Gastroesophageal sphincter (tissue), 4 donors: Measurements from ENCODE around the gene RPL38. TPM values are rescaled to one million over a fixed set of nuclear protein-coding genes. Genes with fewer than 3 reads are reported as not detected.
"Not testable (repeated sequence)": the region's sequence is repeated elsewhere in the genome, so short reads cannot be mapped to it uniquely, and the experiment has no call there.

Source experiments
- ATAC-seq: fragments of 150-250 bp; one replicate; pipeline ENCODE4 v1.9.1; 2016; ENCODE audit warnings: mild to moderate bottlenecking, moderate library complexity
- H3K27ac ChIP-seq, 4 donors: fragments of 200-600 bp; sonication (generic) in 3 of 4; 1 replicate in 3 of 4; 2 replicates in 1 of 4; pipeline ENCODE4 v1.5.1; 2016 to 2019
- H3K27me3 ChIP-seq: fragments of 200-600 bp; sonication (generic); one replicate; pipeline ENCODE4 v1.5.1; 2019
- H3K36me3 ChIP-seq, 2 donors: fragments of 200-600 bp; sonication (generic); one replicate each; pipeline ENCODE4 v1.5.1; 2019; ENCODE audit warnings: control low read depth in 1 of 2
- H3K4me1 ChIP-seq, 3 donors: fragments of 200-600 bp; sonication (generic); 1 replicate in 2 of 3; 2 replicates in 1 of 3; pipeline ENCODE4 v1.5.1; 2016 to 2019; ENCODE audit warnings: control low read depth in 2 of 3
- H3K4me3 ChIP-seq, 2 donors: fragments of 200-600 bp; sonication (generic); one replicate each; pipeline ENCODE4 v1.5.1; 2019; ENCODE audit warnings: mild to moderate bottlenecking in 1 of 2, moderate library complexity in 1 of 2
- H3K9me3 ChIP-seq, 3 donors: fragments of 200-600 bp; sonication (generic); one replicate each; pipeline ENCODE4 v1.5.1; 2017 to 2019; ENCODE audit warnings: control low read depth in 2 of 3
- EP300 ChIP-seq: sonication (generic); formaldehyde crosslinking; IDR thresholded peaks from one replicate; pipeline ENCODE4 v1.6.1; 2017; ENCODE audit warnings: antibody characterized with exemption, mild to moderate bottlenecking
- POLR2A ChIP-seq, 2 donors: fragments of 450-650 bp; IDR thresholded peaks; one replicate each; pipeline ENCODE4 v1.6.1; 2017; ENCODE audit warnings: antibody characterized with exemption in 2 of 2, mild to moderate bottlenecking in 2 of 2, moderate library complexity in 1 of 2
- POLR2AphosphoS5 ChIP-seq: sonication (generic); formaldehyde crosslinking; IDR thresholded peaks from one replicate; pipeline ENCODE4 v1.6.1; 2017; ENCODE audit warnings: antibody characterized with exemption
- WGBS, 2 donors: methylation state at CpG; one replicate each; pipeline ENCODE4 v1.1.5; 2018; ENCODE audit warnings: low coverage in 1 of 2; 5-methylcytosine and 5-hydroxymethylcytosine counted together
- total RNA-seq, 4 donors: library from RNA; depleted of rRNA; stranded (reverse); fragments of >200 nt; gene quantifications; one replicate each; pipeline ENCODE4 v1.1.0, GENCODE V29; 2016
- TF ChIP-seq, protein P1 (sequence below), 4 experiments: fragments of 200-600 bp in 2 of 4; fragments of 450-650 bp in 2 of 4; sonication (generic) in 1 of 4; IDR thresholded peaks; one replicate each; pipeline ENCODE4 v1.5.1; 2017 to 2019; ENCODE audit warnings: antibody characterized with exemption in 4 of 4, mild to moderate bottlenecking in 2 of 4, moderate library complexity in 2 of 4

Gene RPL38
- total RNA-seq, 4 donors from 2014 or later: 407 to 628 (median 526) TPM

DNA sequence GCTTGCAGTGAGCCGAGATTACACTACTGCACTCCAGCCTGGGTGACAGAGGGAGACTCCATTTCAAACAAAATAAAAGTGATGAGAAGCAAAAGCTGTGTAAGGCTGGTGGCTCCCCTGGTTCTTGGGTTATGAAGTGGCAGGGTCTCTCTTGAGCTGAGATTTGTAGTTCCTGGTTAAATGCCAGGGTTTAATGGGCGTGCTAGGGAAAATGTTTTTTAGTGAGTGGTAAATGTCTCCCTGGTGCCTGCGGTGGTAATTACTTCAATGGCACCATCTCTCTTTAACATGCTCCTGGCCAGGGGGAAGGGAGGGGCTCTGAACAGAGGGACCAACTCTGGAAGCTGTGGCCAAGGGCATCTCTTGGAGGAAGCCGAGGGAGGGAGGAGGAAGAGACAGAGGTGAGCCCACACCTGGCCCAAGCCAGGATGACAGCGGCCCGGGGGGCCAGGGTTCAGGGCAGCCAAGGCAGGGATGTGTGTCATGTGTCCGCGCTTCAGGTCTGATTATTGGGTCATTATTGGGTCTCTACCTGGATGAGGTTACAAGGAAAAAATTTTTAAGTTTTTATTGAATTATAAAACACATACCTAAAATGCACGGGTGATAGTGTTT, 17.8 kb upstream of the RPL38 start:
- TF ChIP-seq, protein P1, sequence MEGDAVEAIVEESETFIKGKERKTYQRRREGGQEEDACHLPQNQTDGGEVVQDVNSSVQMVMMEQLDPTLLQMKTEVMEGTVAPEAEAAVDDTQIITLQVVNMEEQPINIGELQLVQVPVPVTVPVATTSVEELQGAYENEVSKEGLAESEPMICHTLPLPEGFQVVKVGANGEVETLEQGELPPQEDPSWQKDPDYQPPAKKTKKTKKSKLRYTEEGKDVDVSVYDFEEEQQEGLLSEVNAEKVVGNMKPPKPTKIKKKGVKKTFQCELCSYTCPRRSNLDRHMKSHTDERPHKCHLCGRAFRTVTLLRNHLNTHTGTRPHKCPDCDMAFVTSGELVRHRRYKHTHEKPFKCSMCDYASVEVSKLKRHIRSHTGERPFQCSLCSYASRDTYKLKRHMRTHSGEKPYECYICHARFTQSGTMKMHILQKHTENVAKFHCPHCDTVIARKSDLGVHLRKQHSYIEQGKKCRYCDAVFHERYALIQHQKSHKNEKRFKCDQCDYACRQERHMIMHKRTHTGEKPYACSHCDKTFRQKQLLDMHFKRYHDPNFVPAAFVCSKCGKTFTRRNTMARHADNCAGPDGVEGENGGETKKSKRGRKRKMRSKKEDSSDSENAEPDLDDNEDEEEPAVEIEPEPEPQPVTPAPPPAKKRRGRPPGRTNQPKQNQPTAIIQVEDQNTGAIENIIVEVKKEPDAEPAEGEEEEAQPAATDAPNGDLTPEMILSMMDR (IDR thresholded peaks at IDR 0.05): no peak
- TF ChIP-seq POLR2AphosphoS5 (no peak), POLR2A (IDR thresholded peaks at IDR 0.05) (no peak), EP300 (no peak)
- Histone ChIP-seq H3K9me3 (no peaks in the 10 kb centered on the region), H3K4me3 (no peak overlapping the region), H3K27me3 (peaks cover 77% of the 10 kb centered on the region), H3K27ac (no peak overlapping the region), H3K36me3 (no peaks in the 10 kb centered on the region), H3K4me1 (no peaks in the 10 kb centered on the region)
- WGBS, 2 donors: 64 to 81% methylated on average over 6 to 8 of the region's 9 CpGs
- ATAC-seq: no peak

DNA sequence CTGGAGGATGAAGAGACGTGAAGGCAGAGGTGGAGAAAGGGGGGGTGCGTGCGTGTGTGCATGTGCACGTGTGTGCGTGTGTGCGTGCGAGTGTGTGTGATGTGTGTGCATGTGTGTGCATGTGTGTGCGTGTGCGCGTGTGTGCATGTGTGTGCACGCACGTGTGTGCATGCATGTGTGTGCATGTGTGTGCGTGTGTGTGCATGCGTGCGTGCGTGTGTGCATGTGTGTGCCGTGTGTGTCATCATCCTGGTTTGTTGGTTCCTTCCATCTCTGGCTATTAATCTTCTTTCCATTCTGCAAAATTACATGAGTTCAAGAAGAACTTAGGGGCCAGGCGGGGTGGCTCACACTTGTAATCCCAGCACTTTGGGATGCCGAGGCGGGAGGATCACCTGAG, 17.0 kb upstream of the RPL38 start:
- TF ChIP-seq POLR2A (IDR thresholded peaks at IDR 0.05): no peak
- TF ChIP-seq POLR2AphosphoS5: no peak
- no peak for TF ChIP-seq EP300
- TF ChIP-seq, protein P1 (IDR thresholded peaks at IDR 0.05): no peak
- ATAC-seq: no peak
- WGBS, 2 donors: 85 to 86% methylated on average over 12 to 16 of the region's 20 CpGs
- no peak overlapping the region for H3K27ac ChIP-seq
- peaks cover 69% of the 10 kb centered on the region for H3K27me3 ChIP-seq
- H3K4me3 ChIP-seq: no peak overlapping the region
- no peaks in the 10 kb centered on the region for H3K4me1 ChIP-seq
- H3K36me3 ChIP-seq: no peaks in the 10 kb centered on the region
- no peaks in the 10 kb centered on the region for H3K9me3 ChIP-seq

DNA sequence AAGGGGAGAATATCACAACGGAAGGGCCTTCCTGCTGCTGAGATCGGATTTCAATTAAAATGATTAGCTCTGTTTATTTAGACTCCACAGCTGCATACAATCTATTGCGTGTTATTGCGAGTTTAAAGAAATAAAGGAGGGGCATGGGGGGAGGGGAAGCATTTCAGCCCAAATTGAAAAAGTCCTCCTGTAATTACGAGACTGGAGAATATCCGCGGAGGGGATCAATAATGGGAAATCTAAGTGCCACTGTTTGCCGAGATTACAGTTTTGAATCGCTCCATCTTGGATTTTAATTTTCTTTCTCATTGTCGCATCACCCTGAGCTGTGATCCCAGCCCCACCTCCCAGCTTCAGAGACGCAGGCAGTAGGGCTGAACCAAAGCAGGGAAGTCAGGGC, 15.7 kb upstream of the RPL38 start:
- ATAC-seq: no peak
- no peak overlapping the region for H3K4me3 ChIP-seq
- 54 to 75% methylated on average over 7 to 11 of the region's 11 CpGs for WGBS, 2 donors

DNA sequence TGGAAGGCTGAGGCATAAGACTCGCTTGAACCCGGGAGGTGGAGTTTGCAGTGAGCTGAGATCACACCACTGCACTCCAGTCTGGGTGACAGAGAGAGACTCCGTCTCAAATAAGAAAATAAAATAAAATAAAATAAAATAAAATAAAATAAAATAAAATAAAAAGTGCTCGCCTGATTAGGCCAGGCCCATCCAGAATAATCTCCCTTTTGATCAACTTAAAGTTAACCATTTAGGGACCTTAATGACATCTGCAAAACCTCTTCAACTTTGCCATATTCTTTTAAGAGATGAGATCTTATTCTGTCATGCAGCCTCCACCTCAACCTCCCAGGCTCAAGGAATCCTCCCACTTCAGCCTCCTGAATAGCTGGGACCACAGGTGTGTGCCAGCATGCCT, 14.8 kb upstream of the RPL38 start:
- H3K36me3 ChIP-seq, H3K4me3 ChIP-seq, H3K27ac ChIP-seq, H3K4me1 ChIP-seq, ATAC-seq, H3K9me3 ChIP-seq: not testable (repeated sequence)
- WGBS, 2 donors: 81 to 86% methylated on average over 4 of the region's 4 CpGs
- H3K27me3 ChIP-seq: peaks cover 60% of the 10 kb centered on the region

More for the DNA sequence above, 15.7 kb upstream of the RPL38 start:
- Histone ChIP-seq H3K27ac (no peak overlapping the region), H3K9me3 (no peaks in the 10 kb centered on the region), H3K36me3 (no peaks in the 10 kb centered on the region), H3K27me3 (peaks cover 57% of the 10 kb centered on the region), H3K4me1 (no peaks in the 10 kb centered on the region)
- TF ChIP-seq, protein P1 (IDR thresholded peaks at IDR 0.05): no peak

DNA sequence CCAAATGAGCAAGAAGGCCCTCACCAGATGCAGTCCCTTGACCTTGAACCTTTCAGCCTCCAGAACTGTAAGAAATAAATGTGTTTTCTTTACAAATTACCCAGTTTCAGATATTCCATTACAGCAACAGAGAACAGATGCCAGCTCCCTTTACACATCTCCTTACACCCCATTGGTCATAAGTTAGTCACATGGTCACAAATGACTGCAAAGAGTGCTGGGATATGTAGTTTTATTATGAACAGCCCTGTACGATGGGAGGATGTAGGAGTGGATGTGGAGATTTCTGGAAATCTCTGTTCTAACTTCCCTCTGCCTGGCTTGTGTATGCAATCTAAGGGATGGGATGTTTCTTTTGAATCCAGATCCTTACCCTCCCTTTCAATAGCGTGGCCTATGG, 13.3 kb upstream of the RPL38 start:
- 34 to 43% methylated on average over 2 of the region's 2 CpGs for WGBS, 2 donors
- peak; percentile 52 for ATAC-seq
- peaks cover 67% of the 10 kb centered on the region for H3K27me3 ChIP-seq
- H3K36me3 ChIP-seq: no peaks in the 10 kb centered on the region
- no peaks in the 10 kb centered on the region for H3K4me1 ChIP-seq
- TF ChIP-seq POLR2AphosphoS5 (no peak), EP300 (no peak), POLR2A (IDR thresholded peaks at IDR 0.05) (no peak)
- TF ChIP-seq, protein P1 (IDR thresholded peaks at IDR 0.05): no peak
- H3K4me3 ChIP-seq: no peak overlapping the region
- no peaks in the 10 kb centered on the region for H3K9me3 ChIP-seq
- no peak overlapping the region for H3K27ac ChIP-seq
